Suppressor macrophage treated with lipopolysaccharide for 4 hours (primary cell): ENCODE data around the gene FBXL16.

Experiments used
- DNase-seq: peaks from one replicate; pipeline ENCODE4 v3.0.0-alpha.2; 2020

FBXL16 gene

DNA sequence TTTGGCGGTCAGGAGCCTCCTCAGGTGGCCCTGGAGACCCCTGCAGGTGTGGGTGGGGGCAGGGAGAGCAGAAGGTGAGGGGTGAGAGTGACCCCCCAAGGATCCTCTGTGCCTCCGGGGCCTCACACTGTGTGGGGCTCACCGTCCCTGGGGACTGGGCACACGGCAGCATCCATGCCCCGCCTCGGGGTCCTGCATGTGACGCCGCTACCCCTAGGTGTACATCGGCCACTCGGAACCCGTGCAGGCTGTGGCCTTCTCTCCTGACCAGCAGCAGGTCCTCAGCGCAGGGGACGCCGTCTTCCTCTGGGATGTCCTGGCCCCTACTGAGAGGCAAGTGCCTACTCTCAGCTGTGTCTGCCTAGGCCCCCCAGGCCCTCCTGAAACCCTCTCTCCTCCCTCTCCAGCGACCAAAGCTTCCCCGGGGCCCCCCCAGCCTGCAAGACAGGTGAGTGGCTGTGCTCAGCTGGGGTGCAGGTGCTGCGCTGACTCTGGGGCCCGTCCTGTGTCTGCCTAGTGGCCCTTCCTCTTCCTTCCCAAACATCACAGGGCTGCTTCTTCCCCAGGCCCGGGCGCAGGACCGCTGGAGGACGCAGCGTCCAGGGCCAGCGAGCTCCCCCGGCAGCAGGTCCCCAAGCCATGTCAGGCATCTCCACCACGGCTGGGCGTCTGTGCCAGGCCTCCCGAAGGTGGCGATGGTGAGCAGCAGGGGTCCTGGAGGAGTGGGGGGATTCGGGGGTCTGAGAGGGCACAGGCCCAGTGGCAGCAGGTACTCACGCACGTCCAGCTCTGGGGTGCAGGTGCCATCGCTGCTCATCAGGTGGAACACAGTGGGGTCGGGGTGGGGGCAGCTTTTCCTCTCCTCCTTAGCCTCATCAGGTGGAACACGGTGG is 46.7 kb downstream of the FBXL16 start:
- no peak for DNase-seq

GRCh38 chr16:657487-657886 is 48.1 kb downstream of the FBXL16 start:
- no peak for DNase-seq

- no peak for DNase-seq
These were observed 51.6 kb downstream of the FBXL16 start for GRCh38 chr16:654034-654433.

DNA sequence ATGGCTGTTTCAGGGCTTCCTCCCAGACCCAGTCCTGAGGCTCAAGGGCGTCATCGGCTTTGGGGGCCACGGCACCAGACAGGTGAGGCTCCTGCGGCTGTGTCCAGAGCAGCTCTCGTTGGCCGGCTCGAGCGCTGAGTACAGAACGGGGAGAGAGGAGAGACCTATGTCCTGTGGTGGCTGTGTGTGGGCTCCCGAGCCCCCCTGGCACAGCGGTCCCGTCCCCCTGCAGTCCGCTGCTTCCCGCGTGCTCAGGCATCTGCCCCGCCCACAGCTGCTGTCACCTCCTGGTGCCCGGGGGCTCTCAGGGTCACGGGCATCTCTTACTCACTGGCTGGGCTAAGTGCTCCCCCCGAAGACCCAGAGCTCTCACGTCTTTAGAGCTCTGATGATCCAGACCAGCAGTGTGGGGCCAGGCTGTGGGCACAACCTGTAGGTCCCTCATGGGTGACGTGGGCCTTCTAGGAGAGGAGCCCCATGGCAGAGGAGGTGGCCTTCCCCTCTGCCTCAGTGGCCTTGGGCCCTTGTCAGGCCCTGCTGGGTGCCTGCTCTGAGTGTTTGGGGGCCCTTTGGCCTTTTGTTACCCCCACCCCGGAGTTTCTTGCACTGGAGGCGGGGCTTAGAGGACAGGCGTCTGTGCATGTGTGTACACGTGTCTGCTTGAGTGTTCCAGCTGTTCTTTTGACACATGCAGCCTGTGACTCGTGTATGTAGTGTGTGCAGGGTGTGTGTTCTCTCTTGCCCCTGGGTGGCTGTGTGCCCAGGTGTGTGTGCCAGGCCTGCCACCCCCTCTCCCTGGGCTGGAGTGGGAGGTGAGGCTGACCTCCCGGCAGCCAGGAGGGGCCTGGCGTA is 52.9 kb downstream of the FBXL16 start:
- DNase-seq = no peak

DNA sequence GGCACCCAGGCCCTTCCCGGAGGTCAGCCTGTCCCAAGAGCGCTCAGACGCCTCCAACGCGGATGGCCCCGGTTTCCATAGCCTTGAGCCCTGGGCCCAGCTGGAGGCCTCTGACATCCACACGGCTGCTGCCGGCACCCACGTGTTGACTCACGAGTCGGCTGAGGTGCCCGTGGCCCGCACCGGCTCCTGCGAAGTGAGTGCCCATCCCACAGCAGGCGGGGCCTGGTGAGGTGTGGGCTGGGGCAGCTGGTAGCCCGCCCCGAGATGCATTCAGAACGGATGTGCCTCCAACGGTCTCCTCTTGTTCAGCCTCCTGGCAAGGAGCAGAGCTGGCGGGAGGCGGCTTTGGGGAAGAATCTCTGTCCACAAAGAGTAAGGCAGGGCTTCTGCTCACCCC is 53.8 kb downstream of the FBXL16 start:
- no peak for DNase-seq

- peak; percentile 21 for DNase-seq
These were observed 56.0 kb downstream of the FBXL16 start for GRCh38 chr16:649631-650030.

DNA sequence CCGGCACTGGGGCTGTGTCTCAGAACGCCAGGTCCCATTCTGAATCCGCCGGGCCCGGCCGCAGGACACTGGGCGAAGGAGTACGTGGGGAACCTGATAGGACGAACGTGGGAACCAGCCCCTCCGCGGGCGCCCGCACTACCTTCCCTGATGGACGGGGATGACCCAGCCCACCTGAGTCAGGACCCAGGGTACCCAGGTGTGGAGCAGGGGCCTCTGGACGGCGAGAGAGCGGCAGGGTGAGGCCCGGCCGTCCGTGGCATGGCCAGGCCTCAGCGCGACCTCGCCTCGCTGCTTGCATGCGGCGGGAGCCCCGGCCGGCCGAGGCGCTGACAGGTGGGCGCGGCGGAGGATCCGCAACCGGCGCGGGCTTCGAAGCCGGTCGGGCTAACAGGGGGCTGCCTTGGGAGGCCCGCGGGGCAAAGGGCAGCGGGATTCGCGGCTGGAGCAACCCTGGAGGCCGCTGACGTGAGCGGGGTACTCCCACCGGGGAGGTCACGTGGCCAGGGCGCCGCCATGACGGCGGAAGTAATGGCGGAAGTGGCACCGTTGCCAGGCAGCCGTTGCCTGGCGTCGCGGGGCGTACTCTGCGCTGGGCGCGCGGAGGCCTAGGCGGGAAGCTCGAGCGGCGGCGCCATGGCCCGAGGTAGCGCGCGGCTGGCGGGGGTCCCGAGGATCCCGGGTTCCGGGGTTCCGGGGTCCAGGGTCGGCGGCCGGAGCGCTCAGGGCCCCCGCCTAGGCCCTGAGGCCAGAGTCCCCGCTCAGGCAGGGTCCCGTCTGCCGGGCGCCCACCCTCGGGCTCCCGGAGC is 56.6 kb downstream of the FBXL16 start, which contains the start of gene WDR90:
Gene WDR90 (plus strand): TSS at position 585 of the 809 bp plus-strand sequence. CDS start 52 bp downstream, at position 637.
- DNase-seq = peak; percentile 96

DNA sequence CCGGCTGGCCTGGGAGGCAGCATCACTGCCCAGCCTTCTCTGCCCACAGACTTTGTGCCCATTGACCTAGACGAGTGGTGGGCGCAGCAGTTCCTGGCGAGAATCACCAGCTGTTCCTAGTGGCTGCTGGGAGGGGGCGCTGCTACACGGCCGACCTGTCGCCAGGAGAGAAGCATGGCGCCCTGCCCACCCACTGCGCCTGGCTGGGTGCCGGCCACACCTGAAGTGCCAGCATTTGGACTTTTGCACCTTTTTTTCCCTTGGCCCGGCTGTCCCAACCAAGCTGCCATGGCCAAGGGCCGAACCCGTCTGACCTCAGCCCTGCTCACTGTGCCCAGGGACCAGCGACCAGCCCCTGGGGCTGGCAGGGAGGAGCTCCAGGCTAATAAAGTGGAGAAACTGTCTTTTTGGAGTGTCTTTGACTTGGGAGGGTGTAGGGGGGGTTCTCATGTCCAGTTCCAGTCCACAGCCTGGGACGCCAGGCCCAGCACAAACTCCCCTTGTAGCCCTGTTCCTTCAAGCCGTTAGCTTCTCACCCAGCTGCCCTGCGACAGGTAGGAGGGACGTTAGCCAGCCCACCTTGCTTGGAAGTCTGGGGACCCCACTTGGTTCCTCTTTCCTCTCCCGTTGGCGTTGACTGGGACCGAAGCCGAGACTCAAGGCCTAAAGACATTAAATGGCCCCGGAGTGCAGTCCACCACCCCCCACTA is 57.4 kb downstream of the FBXL16 start:
- DNase-seq = peak; percentile 40

DNA sequence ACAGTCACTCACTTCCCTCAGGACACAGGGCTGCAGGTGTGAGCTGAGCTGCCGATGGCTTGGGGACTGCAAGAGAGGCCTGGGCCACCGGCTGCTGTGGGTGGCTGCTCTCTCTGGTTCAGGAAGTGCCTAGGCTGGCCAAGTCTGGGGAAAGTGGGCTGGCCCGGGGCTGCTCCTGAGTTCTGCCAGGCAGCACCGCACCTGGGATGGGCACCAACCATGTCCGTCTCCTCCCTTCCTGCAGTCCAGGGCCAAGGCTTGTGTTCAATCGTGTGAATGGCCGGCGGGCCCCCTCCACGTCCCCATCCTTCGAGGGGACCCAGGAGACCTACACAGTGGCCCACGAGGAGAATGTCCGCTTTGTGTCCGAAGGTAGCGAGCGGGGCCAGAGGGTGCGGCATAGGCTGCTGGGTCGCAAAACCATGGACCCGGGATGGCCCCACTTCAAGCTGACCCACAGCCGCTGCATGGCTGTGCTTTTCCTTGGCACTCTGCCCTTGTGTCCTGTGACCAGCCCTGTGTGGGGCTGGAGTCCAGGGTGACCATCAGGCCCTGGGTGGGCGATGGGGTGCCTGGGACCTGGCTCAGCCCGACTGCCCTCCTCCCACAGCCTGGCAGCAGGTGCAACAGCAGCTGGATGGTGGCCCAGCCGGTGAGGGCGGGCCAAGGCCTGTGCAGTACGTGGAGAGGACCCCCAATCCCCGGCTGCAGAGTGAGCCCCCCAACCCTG is 58.3 kb downstream of the FBXL16 start:
- DNase-seq = no peak

DNA sequence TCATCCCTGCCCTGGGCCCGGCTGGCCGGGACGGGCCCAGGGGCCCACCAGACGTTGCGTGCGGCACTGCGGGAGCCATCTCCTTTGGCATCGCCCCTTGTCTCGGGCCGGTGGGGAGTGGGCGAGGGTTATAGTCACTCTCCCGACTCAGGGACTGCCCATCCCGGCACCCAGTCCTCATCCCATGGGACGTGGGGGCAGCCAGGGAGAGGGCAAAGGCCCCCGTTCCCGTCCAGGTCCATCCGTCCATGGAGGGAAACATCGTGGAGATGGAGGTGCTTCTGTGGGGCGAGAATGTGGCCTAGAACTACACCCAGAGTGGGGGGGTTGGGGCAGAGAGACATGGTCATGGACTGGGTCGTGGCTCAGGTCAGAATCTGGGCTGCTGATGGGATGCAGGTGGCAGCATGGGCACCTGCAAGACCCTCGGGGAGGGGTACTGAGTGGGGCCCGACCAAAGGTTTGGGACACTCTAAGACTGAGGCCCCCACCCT is 58.9 kb downstream of the FBXL16 start:
- DNase-seq = no peak

DNA sequence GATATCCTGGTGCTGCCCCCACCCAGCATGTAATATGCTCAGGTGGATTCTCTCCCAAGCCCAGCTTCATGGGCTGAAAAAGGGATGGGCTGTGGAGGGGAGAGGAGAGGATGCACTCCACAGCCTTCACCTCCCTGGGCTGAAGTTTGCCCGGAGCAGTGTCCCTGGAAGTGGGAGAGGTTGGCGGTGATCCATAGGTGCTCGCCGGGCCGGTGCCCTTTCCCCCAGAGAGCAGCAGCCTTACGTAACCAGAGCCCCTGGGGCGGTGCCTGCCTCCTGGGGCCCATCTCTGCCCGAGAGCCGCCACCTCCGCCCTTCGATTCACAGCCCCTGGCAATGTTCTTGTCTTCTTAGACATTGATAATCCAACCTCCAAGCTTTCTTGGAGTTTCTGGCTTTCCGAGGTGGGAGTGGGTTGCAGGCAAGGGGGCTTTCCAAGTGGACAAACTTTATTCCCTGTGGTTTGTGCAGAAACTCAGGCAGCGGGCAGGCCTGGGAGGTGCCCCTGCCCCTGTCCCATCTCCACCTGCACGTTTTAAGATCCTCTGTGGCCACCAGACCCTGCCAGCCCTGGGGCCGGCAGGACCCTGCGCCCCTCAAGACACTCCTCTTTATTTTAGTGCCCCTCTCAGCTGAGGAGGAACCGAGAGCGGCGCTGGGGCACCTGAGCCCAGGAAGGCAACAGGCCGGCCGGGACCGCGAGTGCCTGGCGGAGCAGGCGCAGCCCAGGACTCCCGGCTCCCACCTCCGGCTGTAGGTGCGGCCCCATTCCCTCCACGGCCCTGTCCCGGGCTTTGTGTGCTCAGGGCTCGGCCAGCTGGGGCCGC is 59.5 kb downstream of the FBXL16 start:
- no peak for DNase-seq

- no peak for DNase-seq
These were observed 61.0 kb downstream of the FBXL16 start for GRCh38 chr16:644556-644955.

DNA sequence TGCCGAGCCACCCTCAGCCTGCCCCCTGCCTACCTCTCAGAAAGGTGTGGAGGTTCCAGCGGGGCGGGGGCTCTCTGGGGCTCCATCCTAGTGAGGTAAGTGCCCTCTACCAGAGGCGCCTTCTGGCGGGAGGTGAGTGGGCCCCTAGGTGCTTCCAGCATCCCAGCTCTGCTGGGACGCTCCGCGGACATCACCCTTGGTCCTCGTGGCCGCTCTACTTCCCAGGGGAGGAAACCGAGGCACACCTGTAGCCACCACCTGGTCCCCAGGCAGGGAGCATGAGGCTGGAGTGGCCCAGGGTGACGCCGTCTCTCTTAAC is 62.6 kb downstream of the FBXL16 start:
- no peak for DNase-seq
